Measurements from ENCODE around the gene ST6GALNAC3.

Gene ST6GALNAC3

DNA sequence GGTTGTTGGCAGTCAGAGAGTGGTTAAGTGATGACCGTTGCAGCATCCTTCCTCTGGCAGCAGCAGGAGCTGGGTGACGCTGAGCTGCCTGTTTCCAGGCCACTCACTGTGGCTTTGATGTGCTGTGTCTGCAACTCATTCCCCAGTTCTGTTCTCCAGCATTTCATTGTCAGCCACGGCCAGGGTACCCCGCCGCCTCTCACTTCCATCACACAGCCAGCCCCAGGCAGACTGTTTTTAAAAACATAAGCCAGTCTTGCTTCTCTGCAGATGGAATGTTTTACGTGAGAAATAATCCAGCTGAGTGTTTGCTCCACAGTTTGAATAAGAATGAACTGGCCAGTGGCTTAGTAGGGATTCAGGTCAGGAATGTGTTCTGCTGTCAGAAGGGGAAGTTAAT, 21.5 kb upstream of the ST6GALNAC3 start:
- no peak for TF ChIP-seq JUND (IDR thresholded peaks at IDR 0.05; ENCODE audit: low read depth)
- in situ Hi-C loops (cut with HindIII; ENCODE audit: low pct_unique_long_range_greater_than_20kb, low sequenced_read_pairs) = no loop called here
- DNase-seq (ENCODE audit: low read depth in 1 of 2, low spot score in 1 of 2) = no peak

DNA sequence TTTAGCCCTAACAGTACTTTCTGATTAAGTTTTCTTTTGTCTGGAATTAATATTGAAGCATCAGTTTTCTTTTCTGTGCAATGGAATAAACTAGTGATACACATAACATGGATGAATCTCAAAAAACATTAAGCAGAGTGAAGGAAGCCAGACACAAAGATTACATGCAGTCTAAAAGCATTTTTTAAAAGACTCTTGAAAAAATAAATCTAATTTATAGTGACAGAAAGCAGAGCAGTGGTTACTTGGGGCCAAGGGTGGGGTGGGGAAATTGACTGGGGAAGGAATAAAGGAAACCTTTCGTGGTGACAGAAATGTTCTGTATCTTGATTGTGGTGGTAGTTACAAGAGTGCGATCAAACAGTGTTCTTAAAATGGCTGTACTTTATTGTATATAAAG, 20.2 kb upstream of the ST6GALNAC3 start:
- TF ChIP-seq JUND (IDR thresholded peaks at IDR 0.05; ENCODE audit: low read depth) = no peak
- in situ Hi-C loops (cut with HindIII; ENCODE audit: low pct_unique_long_range_greater_than_20kb, low sequenced_read_pairs) = no loop called here
- no peak for DNase-seq (ENCODE audit: low read depth in 1 of 2, low spot score in 1 of 2)

DNA sequence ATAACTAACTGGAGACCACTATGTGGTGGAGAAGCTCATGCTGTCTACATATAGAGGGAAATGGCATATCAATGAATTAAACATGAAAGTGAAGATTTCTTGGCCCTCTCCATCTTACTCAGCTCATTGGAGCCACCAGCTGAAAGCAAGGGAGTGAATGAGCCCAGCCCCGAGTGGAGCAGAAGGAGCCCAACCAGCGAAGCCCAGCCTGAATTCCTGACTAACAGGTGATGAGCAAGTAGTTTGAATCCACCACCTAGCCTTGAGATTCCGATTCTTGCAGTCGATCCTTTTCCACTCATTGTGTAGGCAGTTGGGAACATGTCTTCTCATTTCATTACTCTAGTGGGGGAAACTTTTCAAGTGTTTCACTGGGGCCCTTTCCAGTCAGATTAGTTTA, 18.6 kb upstream of the ST6GALNAC3 start:
- in situ Hi-C loops (cut with HindIII; ENCODE audit: low pct_unique_long_range_greater_than_20kb, low sequenced_read_pairs) = no loop called here

DNA sequence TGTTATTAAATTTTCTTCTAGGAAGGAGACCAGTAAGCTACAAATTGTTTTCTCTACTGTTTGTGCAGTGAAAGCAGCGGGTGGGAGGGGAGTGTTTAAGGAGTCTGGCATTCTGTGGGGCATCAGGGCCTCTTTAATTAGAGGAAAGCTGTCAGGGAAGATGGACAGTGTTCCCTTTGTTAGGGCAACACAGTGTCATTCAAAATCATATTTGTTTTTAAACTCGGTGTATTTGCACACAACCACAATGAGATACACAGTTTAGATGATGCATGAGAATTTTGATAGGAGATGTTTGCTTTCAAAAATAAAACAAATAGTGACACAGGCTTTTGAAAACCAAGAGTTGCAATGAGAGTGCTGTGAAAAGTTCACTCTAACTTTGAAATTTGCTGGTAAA, 15.1 kb upstream of the ST6GALNAC3 start:
- in situ Hi-C loops (cut with HindIII; ENCODE audit: low pct_unique_long_range_greater_than_20kb, low sequenced_read_pairs) = no loop called here
- TF ChIP-seq JUND (IDR thresholded peaks at IDR 0.05; ENCODE audit: low read depth) = no peak
- DNase-seq (ENCODE audit: low read depth in 1 of 2, low spot score in 1 of 2) = no peak

More for the DNA sequence above, 18.6 kb upstream of the ST6GALNAC3 start:
- TF ChIP-seq JUND (IDR thresholded peaks at IDR 0.05; ENCODE audit: low read depth) = no peak
- no peak for DNase-seq (ENCODE audit: low read depth in 1 of 2, low spot score in 1 of 2)

DNA sequence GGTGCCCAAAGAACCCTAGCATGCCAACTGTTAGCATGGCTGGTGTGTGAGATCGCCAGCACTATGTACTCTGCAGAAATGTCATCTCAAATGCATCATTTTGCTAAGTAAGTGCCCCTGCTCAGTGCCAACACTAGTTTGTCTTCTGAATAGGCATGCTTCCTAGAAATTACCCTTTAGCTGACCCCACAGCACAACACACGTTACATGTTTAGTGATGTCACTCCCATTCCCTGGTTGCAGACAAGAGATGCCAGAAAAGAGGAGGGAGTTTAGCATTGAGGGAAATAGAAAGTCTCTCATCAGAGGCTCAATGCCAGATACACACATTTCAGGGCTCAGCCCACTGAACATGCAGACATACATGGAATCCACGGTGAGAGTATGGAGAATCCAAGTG, 9.3 kb upstream of the ST6GALNAC3 start:
- DNase-seq (ENCODE audit: low read depth in 1 of 2, low spot score in 1 of 2) = no peak
- TF ChIP-seq JUND (IDR thresholded peaks at IDR 0.05; ENCODE audit: low read depth) = no peak
- in situ Hi-C loops (cut with HindIII; ENCODE audit: low pct_unique_long_range_greater_than_20kb, low sequenced_read_pairs) = no loop called here

DNA sequence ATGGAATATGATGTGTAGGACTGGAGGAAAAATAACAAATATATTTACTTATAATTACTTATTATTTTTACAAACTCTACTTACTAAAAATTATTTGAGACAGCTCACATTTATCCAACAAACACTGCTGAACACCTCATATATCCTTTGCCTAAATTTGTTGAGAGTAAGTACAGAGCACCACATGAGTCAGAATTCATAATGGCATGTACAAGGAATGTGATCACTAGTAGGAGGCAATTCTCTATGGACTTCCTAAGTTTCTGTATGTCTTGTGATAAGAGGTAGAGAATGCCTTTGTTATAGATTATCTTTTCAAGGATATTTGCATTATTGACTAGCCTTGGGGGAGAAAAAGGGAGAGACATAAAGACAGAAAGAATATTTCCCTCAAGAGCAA, 8.2 kb upstream of the ST6GALNAC3 start:
- in situ Hi-C loops (cut with HindIII; ENCODE audit: low pct_unique_long_range_greater_than_20kb, low sequenced_read_pairs) = no loop called here
- no peak for DNase-seq (ENCODE audit: low read depth in 1 of 2, low spot score in 1 of 2)
- no peak for TF ChIP-seq JUND (IDR thresholded peaks at IDR 0.05; ENCODE audit: low read depth)

DNA sequence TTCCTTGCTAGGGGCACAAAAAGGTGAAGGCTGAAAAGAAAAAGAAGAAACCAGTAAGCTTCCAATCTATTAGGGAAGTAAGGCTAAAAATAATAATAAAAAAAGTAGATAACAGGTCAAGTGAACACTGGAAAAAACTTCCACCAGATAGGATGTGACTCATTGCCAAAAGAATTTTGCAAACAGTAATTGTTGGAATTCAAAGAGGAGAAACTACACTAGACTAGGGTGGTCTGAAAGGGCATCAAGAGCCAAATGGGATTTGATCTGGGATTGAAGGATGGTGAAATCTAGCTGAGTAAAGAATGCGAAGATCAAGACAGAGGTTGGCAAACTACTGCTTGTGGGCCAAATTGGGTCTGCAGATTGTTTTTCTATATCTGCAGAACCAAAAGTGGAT, 6.0 kb upstream of the ST6GALNAC3 start:
- no peak for DNase-seq (ENCODE audit: low read depth in 1 of 2, low spot score in 1 of 2)
- TF ChIP-seq JUND (IDR thresholded peaks at IDR 0.05; ENCODE audit: low read depth) = no peak
- in situ Hi-C loops (cut with HindIII; ENCODE audit: low pct_unique_long_range_greater_than_20kb, low sequenced_read_pairs) = no loop called here

DNA sequence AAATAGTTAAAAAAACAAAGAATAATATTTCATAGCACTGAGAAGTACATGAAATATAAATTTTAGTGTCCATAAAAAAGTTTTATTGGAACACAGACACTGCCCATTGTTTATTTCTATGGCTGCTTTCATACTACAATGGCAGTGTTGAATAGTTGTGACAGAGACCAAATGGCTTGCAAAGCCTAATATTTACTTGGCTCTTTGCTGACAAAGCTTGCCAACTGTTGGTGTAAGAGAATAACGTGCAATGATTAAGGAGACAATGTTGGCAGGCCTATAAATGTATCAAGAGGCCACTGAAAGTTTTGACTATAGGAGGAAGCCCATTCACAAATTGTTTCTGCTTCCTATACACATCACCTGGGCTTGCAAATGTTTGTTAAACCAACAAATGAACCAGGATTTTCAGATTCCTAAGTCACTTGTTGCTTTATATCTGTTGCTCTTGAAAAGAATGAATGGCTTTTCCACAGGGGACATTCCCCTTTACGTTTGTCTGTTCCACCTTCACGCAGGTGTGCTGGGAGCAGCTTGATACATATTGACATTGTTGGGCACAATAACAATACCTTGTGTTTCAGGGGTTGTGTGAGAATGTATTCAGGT, 5.5 kb upstream of the ST6GALNAC3 start:
- TF ChIP-seq JUND (IDR thresholded peaks at IDR 0.05; ENCODE audit: low read depth) = no peak
- in situ Hi-C loops (cut with HindIII; ENCODE audit: low pct_unique_long_range_greater_than_20kb, low sequenced_read_pairs) = no loop called here
- no peak for DNase-seq (ENCODE audit: low read depth in 1 of 2, low spot score in 1 of 2)

DNA sequence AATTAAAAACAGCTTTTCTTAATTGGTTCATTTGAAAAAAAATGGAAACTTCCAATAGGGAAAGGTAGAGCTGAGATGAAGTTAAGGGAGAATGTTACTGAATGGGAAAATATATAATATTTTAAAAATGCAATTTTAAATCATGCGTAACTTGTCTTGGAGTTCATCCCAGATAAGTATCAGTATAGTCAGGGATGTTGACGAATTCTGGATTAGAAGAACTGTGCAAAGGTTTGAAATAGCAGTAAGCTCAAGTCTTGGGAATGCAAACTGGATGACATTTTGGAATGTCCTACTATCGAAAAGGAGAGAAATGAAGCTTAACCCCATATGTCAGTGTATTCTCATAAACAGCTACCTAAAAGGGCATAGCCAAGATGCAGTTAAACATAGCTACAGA, 4.0 kb upstream of the ST6GALNAC3 start:
- TF ChIP-seq JUND (IDR thresholded peaks at IDR 0.05; ENCODE audit: low read depth) = no peak
- DNase-seq (ENCODE audit: low read depth in 1 of 2, low spot score in 1 of 2) = no peak
- in situ Hi-C loops (cut with HindIII; ENCODE audit: low pct_unique_long_range_greater_than_20kb, low sequenced_read_pairs) = no loop called here

DNA sequence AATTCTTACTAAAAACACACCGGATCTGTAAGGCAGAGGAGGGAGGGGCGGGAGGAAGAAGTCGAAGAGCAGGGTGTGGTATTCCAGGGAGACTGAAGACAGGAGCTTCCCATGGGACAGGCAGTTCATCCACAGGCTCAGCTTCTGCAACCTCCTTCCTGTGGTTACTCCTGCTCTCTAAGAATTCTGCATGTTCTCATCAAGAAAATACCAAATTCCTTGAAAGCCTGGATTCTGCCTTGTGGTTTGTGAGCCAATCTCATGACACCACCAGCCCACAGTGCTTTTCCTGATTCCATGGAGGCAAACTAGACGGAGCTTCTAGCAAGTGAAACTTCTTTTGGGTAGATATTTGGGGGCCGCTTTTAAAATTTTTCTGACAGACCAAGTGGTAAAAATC, 1.1 kb upstream of the ST6GALNAC3 start:
- in situ Hi-C loops (cut with HindIII; ENCODE audit: low pct_unique_long_range_greater_than_20kb, low sequenced_read_pairs) = no loop called here
- no peak for DNase-seq (ENCODE audit: low read depth in 1 of 2, low spot score in 1 of 2)
- TF ChIP-seq JUND (IDR thresholded peaks at IDR 0.05; ENCODE audit: low read depth) = no peak

DNA sequence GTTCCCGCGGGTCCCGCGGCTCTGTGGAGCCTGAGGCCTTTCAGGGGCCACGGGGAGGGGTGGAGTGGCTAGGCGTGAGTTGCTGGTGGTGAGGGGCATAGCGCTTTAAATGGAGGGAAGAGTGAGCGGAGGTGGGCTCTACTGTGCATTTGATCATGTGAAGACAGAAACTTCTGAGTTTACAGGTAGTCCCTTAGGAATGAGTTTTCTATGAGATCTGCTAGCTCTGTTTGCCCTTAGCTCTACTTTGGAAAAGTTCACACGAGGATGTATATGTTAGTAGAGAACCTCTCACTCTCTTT, 593 bp downstream of the ST6GALNAC3 start:
- in situ Hi-C loops (cut with HindIII; ENCODE audit: low pct_unique_long_range_greater_than_20kb, low sequenced_read_pairs) = no loop called here
- DNase-seq (ENCODE audit: low read depth in 1 of 2, low spot score in 1 of 2) = no peak
- TF ChIP-seq JUND (IDR thresholded peaks at IDR 0.05; ENCODE audit: low read depth) = no peak

DNA sequence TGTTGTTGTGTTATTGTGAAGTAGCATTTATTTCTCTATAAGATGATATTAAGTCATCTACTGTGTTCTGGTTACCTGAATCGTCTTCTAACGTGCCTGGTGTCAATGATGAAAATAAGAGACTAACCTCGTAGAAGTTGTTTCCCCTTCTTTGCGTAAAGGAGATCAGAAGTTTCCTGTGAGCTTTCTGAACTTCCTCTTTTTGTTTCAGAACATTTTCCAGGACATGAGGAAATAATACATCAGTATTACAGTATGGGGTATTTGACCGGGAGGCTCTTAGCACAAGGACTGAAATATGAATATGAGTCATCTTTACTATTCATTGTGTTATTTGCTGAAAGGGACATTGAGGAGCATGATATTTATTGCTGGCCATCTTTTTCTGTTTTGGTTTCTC, 1.3 kb downstream of the ST6GALNAC3 start:
- no peak for DNase-seq (ENCODE audit: low read depth in 1 of 2, low spot score in 1 of 2)
- no peak for TF ChIP-seq JUND (IDR thresholded peaks at IDR 0.05; ENCODE audit: low read depth)
- in situ Hi-C loops (cut with HindIII; ENCODE audit: low pct_unique_long_range_greater_than_20kb, low sequenced_read_pairs) = no loop called here

DNA sequence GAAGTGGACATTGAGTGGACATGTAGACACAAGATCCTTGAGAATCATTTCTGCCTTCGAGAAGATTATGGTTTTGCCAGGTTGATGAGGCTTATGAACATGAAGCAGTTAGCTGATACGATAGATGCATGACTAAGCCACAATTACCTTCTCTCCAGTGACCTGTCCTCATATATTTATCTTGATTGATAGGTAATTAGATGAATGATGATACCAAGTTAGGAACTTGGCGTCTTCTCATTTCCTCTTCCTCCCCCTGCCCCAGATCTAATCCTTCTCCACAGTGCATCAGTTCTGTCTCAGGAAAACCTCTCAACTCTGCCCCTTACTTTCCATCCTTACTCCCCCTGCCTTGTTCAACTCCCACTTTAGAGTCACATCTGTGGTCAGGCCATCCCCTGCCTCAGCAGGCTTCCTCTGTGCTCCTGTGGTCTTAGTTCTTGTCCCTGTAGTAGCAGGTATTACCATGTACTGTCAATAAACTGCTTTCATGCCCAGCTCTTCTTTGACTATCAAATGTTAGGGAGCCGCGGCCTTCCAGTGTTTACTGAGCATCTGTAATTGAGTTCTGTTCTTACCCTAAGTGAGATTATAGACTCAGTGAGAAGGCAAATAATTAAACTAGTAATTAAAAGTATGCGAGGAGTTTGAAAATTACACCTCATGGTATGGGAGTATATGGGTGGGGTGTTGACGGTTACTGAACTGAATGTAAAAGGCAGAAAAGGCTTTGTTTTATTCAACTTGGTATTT, 5.1 kb downstream of the ST6GALNAC3 start:
- in situ Hi-C loops (cut with HindIII; ENCODE audit: low pct_unique_long_range_greater_than_20kb, low sequenced_read_pairs) = no loop called here
- no peak for TF ChIP-seq JUND (IDR thresholded peaks at IDR 0.05; ENCODE audit: low read depth)
- DNase-seq (ENCODE audit: low read depth in 1 of 2, low spot score in 1 of 2) = no peak

DNA sequence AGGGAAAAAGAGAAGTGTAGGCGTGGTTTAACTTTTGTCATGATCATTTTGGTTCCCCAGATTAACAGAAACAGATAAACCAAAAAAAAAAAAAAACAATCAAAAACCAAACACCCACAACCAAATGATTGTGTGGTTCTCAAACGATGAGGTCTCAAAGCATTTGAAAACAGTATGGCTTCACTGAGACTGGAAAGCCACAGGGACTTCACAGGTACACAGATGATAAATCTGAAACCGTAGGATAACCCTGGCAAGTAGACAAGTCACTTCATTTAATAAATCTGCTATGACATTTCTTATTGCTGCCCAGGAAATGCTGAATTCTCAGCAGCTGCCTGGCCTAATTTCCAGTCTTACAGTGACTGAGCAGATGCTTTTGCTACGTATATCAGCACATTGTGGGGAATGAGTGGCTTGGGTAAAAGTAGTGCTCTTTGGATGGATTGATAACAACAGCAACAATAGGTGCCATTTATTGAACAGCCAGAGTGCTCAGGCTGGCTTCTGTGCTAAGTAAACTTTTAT, 6.1 kb downstream of the ST6GALNAC3 start:
- no peak for TF ChIP-seq JUND (IDR thresholded peaks at IDR 0.05; ENCODE audit: low read depth)
- in situ Hi-C loops (cut with HindIII; ENCODE audit: low pct_unique_long_range_greater_than_20kb, low sequenced_read_pairs) = no loop called here
- no peak for DNase-seq (ENCODE audit: low read depth in 1 of 2, low spot score in 1 of 2)

All from T47D (cell line).